ENCODE measurements around the gene RAB6A. TPM values are rescaled to one million over a fixed set of nuclear protein-coding genes. Genes with fewer than 3 reads are reported as not detected.

RAB6A gene
- total RNA-seq, 1 experiment from 2014 or later, result 227 TPM

GRCh38 chr11:73661035-73661628, 99.7 kb downstream of the RAB6A start:
- Mint-ChIP-seq H3K4me3 (ENCODE audit: unreplicated experiment) (no peak overlapping the region), H3K4me1 (ENCODE audit: low read depth, unreplicated experiment) (no peaks in the 10 kb centered on the region), H3K9me3 (ENCODE audit: unreplicated experiment) (no peaks in the 10 kb centered on the region), H3K36me3 (ENCODE audit: insufficient read depth, unreplicated experiment) (no peaks in the 10 kb centered on the region), H3K27me3 (ENCODE audit: insufficient read depth, unreplicated experiment) (no peaks in the 10 kb centered on the region), H3K27ac (ENCODE audit: unreplicated experiment) (no peak overlapping the region)
- no peaks in the 10 kb centered on the region for H3K27me3 ChIP-seq (replicated peaks; ENCODE audit: control insufficient read depth, insufficient read depth, low read length)
- BruUV-seq (replicated peaks), result no TSS peak
- no peaks in the 10 kb centered on the region for H3K36me3 ChIP-seq (ENCODE audit: control insufficient read depth, insufficient read depth, low read length)
- intact Hi-C loops (cut with micrococcal nuclease; ENCODE audit: unreplicated experiment), result loop anchor here (1.0 to 5.0 kb wide), 3 partner anchors 36 to 256 kb away; no protein-coding TSS in a partner anchor
- H3K4me1 ChIP-seq, result no peaks in the 10 kb centered on the region
- ChIA-PET POLR2A (no interaction called here), CTCF (interaction anchor here (0.6 to 4.8 kb wide), 4 partner anchors 35 to 259 kb away, joined by 3 to 48 read pairs (median 8); no protein-coding TSS in a partner anchor)
- DNase-seq, result peak; percentile 70 to 83
- H3K4me3 ChIP-seq (ENCODE audit: low read depth, low read length), result no peak overlapping the region
- H3K9me3 ChIP-seq, result no peaks in the 10 kb centered on the region
- TF ChIP-seq CTCF (IDR thresholded peaks at IDR 0.05; ENCODE audit: insufficient read depth in 1 of 2, low read depth in 1 of 2, low read length in 1 of 2, severe bottlenecking in 1 of 2, unreplicated experiment in 1 of 2), result peak; percentile 77 to 88

GRCh38 chr11:73660497-73661034, 100.3 kb downstream of the RAB6A start:
- Mint-ChIP-seq H3K4me3 (ENCODE audit: unreplicated experiment) (no peak overlapping the region), H3K4me1 (ENCODE audit: low read depth, unreplicated experiment) (no peaks in the 10 kb centered on the region), H3K27me3 (ENCODE audit: insufficient read depth, unreplicated experiment) (no peaks in the 10 kb centered on the region), H3K36me3 (ENCODE audit: insufficient read depth, unreplicated experiment) (no peaks in the 10 kb centered on the region), H3K27ac (ENCODE audit: unreplicated experiment) (peak overlapping the region; percentile 10), H3K9me3 (ENCODE audit: unreplicated experiment) (no peaks in the 10 kb centered on the region)
- H3K9me3 ChIP-seq, result no peaks in the 10 kb centered on the region
- intact Hi-C loops (cut with micrococcal nuclease; ENCODE audit: unreplicated experiment), result loop anchor here (1.0 to 5.0 kb wide), 3 partner anchors 35 to 256 kb away; no protein-coding TSS in a partner anchor
- CTCF ChIA-PET, result interaction anchor here (0.6 to 4.8 kb wide), 4 partner anchors 35 to 258 kb away, joined by 3 to 48 read pairs (median 8); no protein-coding TSS in a partner anchor
- TF ChIP-seq CTCF (IDR thresholded peaks at IDR 0.05; ENCODE audit: insufficient read depth in 1 of 2, low read depth in 1 of 2, low read length in 1 of 2, severe bottlenecking in 1 of 2, unreplicated experiment in 1 of 2), result no peak
- H3K27me3 ChIP-seq (replicated peaks; ENCODE audit: control insufficient read depth, insufficient read depth, low read length), result no peaks in the 10 kb centered on the region
- H3K36me3 ChIP-seq (ENCODE audit: control insufficient read depth, insufficient read depth, low read length), result no peaks in the 10 kb centered on the region
- H3K4me1 ChIP-seq, result no peaks in the 10 kb centered on the region
- H3K4me3 ChIP-seq (ENCODE audit: low read depth, low read length), result no peak overlapping the region
- DNase-seq, result no peak
- no TSS peak for BruUV-seq (replicated peaks)
- POLR2A ChIA-PET, result no interaction called here

GRCh38 chr11:73659961-73660360, 100.9 kb downstream of the RAB6A start:
- Histone ChIP-seq H3K9me3 (no peaks in the 10 kb centered on the region), H3K4me1 (peaks cover 4% of the 10 kb centered on the region; the same call in 1 of the 2 replicates), H3K36me3 (ENCODE audit: control insufficient read depth, insufficient read depth, low read length) (no peaks in the 10 kb centered on the region), H3K4me3 (ENCODE audit: low read depth, low read length) (no peak overlapping the region), H3K27me3 (replicated peaks; ENCODE audit: control insufficient read depth, insufficient read depth, low read length) (no peaks in the 10 kb centered on the region)
- intact Hi-C loops (cut with micrococcal nuclease; ENCODE audit: unreplicated experiment), result loop anchor here (2.0 to 5.0 kb wide), 2 partner anchors 183 to 255 kb away; no protein-coding TSS in a partner anchor
- no peak for DNase-seq
- ChIA-PET CTCF (interaction anchor here (4.8 kb wide), 1 partner anchor 34 kb away, joined by 48 read pairs; no protein-coding TSS in a partner anchor), POLR2A (no interaction called here)
- Mint-ChIP-seq H3K4me1 (ENCODE audit: low read depth, unreplicated experiment) (peaks cover 4% of the 10 kb centered on the region), H3K27ac (ENCODE audit: unreplicated experiment) (peak overlapping the region; percentile 10), H3K27me3 (ENCODE audit: insufficient read depth, unreplicated experiment) (no peaks in the 10 kb centered on the region), H3K9me3 (ENCODE audit: unreplicated experiment) (no peaks in the 10 kb centered on the region), H3K4me3 (ENCODE audit: unreplicated experiment) (no peak overlapping the region), H3K36me3 (ENCODE audit: insufficient read depth, unreplicated experiment) (no peaks in the 10 kb centered on the region)
- no peak for TF ChIP-seq CTCF (IDR thresholded peaks at IDR 0.05; ENCODE audit: insufficient read depth in 1 of 2, low read depth in 1 of 2, low read length in 1 of 2, severe bottlenecking in 1 of 2, unreplicated experiment in 1 of 2)
- no TSS peak for BruUV-seq (replicated peaks)
